GM15510 (cell line): ENCODE data around the gene COL10A1.

Source experiments
- POLR2A ChIP-seq: IDR thresholded peaks from 3 replicates; pipeline ENCODE4 v1.6.1; 2011; ENCODE audit warnings: borderline replicate concordance; ENCODE audit not compliant: insufficient read length; ENCODE audit errors: extremely low read depth

Gene COL10A1

DNA sequence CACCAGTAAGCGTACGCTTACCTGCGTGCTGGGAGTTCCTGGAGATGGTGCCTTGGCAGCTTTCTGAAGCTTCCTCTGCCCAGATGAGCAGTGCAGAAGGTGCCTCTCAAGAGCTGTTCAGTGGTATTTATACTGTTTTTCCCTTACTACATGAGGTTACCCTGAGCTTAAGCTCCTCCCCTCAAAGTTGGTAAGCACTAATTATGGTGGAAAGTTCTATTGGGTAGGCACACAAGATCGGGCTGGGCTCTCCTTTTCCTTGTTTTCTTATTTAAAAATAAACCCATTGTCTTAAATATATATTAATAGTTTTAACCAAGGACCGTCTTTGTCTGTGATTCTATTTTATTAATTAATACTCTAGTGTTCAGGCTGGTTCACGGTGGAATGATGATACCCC lies at the start of gene COL10A1:
Gene COL10A1, minus strand, starts transcription at position 101 of the 400 bp plus-strand sequence. CDS start 640 bp downstream, outside the sequence.
- TF ChIP-seq POLR2A: no peak

DNA sequence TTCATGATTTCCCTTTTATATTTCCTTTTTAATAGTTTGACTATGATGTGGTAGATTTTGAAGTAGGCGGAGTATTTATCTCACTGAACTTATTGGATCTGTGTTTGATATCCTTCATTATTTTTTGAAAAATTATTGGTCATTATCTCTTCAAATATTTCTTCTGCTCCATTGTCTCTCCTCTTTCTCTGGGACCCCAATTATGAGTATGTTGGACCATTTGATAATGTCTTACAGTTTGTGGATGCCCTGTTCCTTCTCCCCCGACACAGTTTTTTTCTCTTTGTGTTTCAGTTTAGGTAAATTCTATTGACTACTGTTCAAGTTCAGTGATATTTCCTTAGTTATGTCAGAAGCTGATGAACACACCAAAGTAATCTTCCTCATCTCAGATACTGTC lies 49.4 kb upstream of the COL10A1 start:
- no peak for TF ChIP-seq POLR2A

DNA sequence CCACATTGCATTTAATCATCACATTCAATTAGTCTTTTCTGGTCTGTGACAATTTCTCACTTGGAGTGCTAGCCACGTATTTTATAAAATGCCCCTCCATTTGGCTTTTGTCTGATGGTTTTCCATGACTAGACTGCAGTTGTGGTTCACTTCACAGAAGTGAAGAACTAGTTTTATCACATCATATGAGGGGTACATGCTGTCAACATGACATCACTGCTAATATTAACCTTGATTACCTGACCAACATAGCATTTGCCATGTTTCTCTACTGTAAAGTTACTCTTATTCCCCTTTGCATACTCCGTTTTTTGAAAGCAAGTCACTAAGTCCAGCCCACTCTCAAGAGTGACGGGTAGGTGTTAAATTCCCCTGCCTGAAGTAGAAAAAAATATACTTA lies 48.0 kb upstream of the COL10A1 start:
- TF ChIP-seq POLR2A: no peak

- TF ChIP-seq POLR2A: no peak
Measured at GRCh38 chr6:116170358-116171057, 44.6 kb upstream of the COL10A1 start.

- no peak for TF ChIP-seq POLR2A
Measured at GRCh38 chr6:116169880-116170279, 43.9 kb upstream of the COL10A1 start.

DNA sequence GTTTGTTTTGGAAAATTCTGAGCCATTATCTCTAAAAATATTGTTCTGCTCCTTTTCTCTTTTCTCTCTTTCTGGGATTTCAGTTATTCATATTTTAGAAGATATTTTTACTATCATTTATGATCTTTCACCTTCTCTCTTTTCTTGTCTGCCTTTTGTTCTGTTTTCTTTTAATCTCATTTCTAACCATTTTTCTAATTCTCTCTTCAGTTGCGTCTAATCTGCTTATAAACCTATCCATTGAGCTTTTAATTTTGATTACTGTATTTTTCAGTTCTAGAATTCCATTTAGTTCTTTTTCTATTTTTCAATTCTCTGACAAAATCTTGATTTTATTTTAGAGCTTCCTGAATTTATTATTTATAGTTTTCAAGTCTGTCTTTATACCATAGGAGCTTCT lies 42.2 kb upstream of the COL10A1 start:
- TF ChIP-seq POLR2A: no peak

DNA sequence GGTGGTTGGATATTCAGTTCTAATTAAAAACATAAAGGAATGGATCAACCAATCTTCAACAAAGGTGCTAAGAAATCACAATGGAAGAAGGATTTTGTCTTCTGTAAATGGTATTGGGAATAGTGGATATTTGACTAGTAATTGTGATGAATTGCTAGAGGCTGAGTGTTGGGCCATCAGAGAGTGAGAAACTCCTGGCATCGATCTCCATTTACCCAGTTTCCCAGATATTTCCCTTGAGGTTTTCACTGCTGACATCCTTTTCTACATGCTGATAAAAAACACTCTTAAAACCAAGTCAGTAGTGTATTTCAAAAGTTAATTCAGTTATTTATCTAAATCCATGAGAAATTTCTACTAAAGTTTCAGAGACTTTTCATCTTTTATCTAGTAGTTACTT lies 40.4 kb upstream of the COL10A1 start:
- no peak for TF ChIP-seq POLR2A

GRCh38 chr6:116165596-116165995 lies 39.7 kb upstream of the COL10A1 start:
- no peak for TF ChIP-seq POLR2A

GRCh38 chr6:116159782-116160524 lies 34.0 kb upstream of the COL10A1 start:
- TF ChIP-seq POLR2A: no peak

DNA sequence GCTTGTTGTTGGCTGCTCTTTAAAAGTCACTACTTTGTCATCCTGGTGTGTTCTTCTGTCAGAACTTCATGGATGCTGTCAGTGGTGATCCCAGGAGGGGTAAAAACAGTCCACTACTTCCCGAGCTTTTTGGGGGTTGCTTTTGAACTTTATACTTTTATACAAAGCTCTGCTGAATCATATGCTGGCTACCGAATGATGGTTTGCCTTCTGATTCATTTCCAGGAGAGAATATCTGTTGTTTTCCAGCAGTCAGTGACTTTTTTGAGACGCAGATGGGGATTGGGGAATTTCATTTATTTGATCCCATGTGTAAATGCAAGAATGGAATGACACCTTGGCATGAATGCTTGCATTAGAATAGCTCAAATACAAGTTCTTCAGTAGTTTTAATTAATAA lies 32.7 kb upstream of the COL10A1 start:
- no peak for TF ChIP-seq POLR2A

GRCh38 chr6:116157391-116157790 lies 31.5 kb upstream of the COL10A1 start:
- no peak for TF ChIP-seq POLR2A

- TF ChIP-seq POLR2A: no peak
Measured at GRCh38 chr6:116156405-116157326, 30.7 kb upstream of the COL10A1 start.

DNA sequence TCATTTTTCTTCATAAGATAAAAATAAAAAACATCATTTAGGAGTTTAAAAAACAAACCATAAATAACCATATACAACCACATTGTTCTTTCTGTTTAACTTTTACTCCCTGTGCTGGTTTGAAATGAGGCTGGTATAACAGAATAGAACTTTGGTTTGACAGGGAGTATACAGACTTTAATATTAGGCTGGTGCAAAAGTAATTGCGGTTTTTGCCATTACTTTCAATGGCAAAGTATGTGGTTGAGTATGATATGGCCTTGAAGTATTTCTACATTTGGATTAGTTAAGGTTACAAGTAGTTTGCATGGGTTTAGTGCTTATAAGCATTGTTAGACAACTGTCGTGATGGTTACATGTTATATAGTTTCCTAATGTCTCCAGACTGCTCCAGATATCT lies 29.0 kb upstream of the COL10A1 start:
- TF ChIP-seq POLR2A: no peak

- TF ChIP-seq POLR2A: no peak
Measured at GRCh38 chr6:116152620-116153019, 26.7 kb upstream of the COL10A1 start.
